Right lobe of liver (tissue), 6 donors: ENCODE data around the gene MPP2. TPM values are rescaled to one million over a fixed set of nuclear protein-coding genes. Genes with fewer than 3 reads are reported as not detected.

Experiments used
- ATAC-seq, 4 donors: fragments of 200-7000 bp; cut with Tn5 transposase; one replicate each; pipeline ENCODE4 v1.9.1; 2020; ENCODE audit warnings: mild to moderate bottlenecking in 4 of 4, moderate library complexity in 4 of 4
- DNase-seq, 3 donors: peaks; one replicate each; pipeline ENCODE4 v3.0.0-alpha.2; 2020
- H3K27ac ChIP-seq, 3 donors: fragments of 200-600 bp; one replicate each; pipeline ENCODE4 v1.8.0; 2022
- H3K27me3 ChIP-seq, 2 donors: fragments of 200-600 bp; one replicate each; pipeline ENCODE4 v1.8.0; 2022
- H3K36me3 ChIP-seq, 4 donors: fragments of 200-600 bp; sonication (generic) in 1 of 4; one replicate each; pipeline versions ENCODE4 v1.5.1 to v1.8.0; 2017 to 2022; ENCODE audit warnings: control low read depth in 1 of 4
- H3K4me1 ChIP-seq, 4 donors: fragments of 200-600 bp; sonication (generic) in 1 of 4; one replicate each; pipeline versions ENCODE4 v1.5.1 to v1.8.0; 2017 to 2022; ENCODE audit warnings: control low read depth in 1 of 4
- H3K4me3 ChIP-seq, 3 donors: fragments of 200-600 bp; one replicate each; pipeline ENCODE4 v1.8.0; 2022
- H3K9me3 ChIP-seq, 4 donors: fragments of 200-600 bp; sonication (generic) in 1 of 4; one replicate each; pipeline versions ENCODE4 v1.5.1 to v1.8.0; 2017 to 2022; ENCODE audit warnings: control low read depth in 1 of 4
- CTCF ChIP-seq, 4 donors: fragments of 200-600 bp in 3 of 4; fragments of 450-650 bp in 1 of 4; IDR thresholded peaks; one replicate each; pipeline versions ENCODE4 v1.5.1 to v1.8.0; 2016 to 2022; ENCODE audit warnings: antibody characterized with exemption in 4 of 4, mild to moderate bottlenecking in 2 of 4
- POLR2A ChIP-seq: fragments of 450-650 bp; IDR thresholded peaks from one replicate; pipeline ENCODE4 v1.6.1; 2017; ENCODE audit warnings: antibody characterized with exemption, mild to moderate bottlenecking
- WGBS: methylation state at CpG from one replicate; pipeline ENCODE4 v1.1.6; 2018; ENCODE audit warnings: low coverage, low lambda C conversion rate; ENCODE audit not compliant: insufficient coverage; ENCODE audit errors: missing lambda C conversion rate; 5-methylcytosine and 5-hydroxymethylcytosine counted together
- intact Hi-C, 2 donors: fragments of 100-400 bp; cut with DNase I; formaldehyde crosslinking; loops; one replicate each; pipeline versions ENCODE4 v1.11.2 to v1.14.1; 2022
- long read RNA-seq: library from polyadenylated mRNA; unstranded; transcript quantifications from one replicate; pipeline ENCODE4 v2.0.0, GENCODE V29; 2019
- total RNA-seq, 6 experiments: library from RNA; depleted of rRNA in 2 of 6; stranded (reverse); fragments of >200 nt in 2 of 6; fragmentation: NEBNext Ultra II Directional in 3 of 6; extraction: Animal tissue kit (Norgen Biotek cat#: 25700) in 3 of 6; gene quantifications; one replicate each; pipeline versions ENCODE4 v1.1.0 to v1.2.4, GENCODE V29; 2016 to 2023
- donor health status: DM: no; HTN: yes; CAD: no.
- donor health status: DM: no; HTN: no; CAD: no.
- donor health status: DM: no; HTN: no; CAD: no.
- donor health status: DM: no; HTN: yes; CAD: no.
- donor health status: DM: no; HTN: yes; CAD: no.

MPP2 gene
- total RNA-seq, result 1 to 10 TPM in 1 of 6 experiments, under 1 TPM in 2, not detected in 3; 0.13 to 1.2 (median 0.18) TPM
- long read RNA-seq, result 0 reads

- ATAC-seq (peak in 2 of 4 donors; percentile 38 to 41), DNase-seq (no peak)
- no peaks in the 10 kb centered on the region for H3K9me3 ChIP-seq
- H3K4me3 ChIP-seq, result peak within 1 kb of the TSS; percentile 12 to 31 (median 24)
- WGBS, result 0% methylated on average over 4 of the region's 36 CpGs
- TF ChIP-seq CTCF (IDR thresholded peaks at IDR 0.05), result no peak
- no peak for TF ChIP-seq POLR2A
- peaks cover 0 to 7% (median 0%) of the 10 kb centered on the region in 4 donors for H3K4me1 ChIP-seq
- H3K27ac ChIP-seq, result no peak within 1 kb of the TSS
- peaks cover 10 to 14% of the 10 kb centered on the region in 2 donors for H3K27me3 ChIP-seq
- intact Hi-C loops, result loop anchor here in 1 of 2 donors (10.0 kb wide), 1 partner anchor 87 kb away; no protein-coding TSS in a partner anchor
- no peaks in the 10 kb centered on the region for H3K36me3 ChIP-seq
Measured at GRCh38 chr17:43907425-43907981, at the start of gene MPP2. TSS of gene MPP2 (minus strand) at chr17:43907536. CDS start at chr17:43904460, 3,076 bp downstream.

GRCh38 chr17:43956222-43956621 lies 48.9 kb upstream of the MPP2 start:
- no peaks in the 10 kb centered on the region for H3K36me3 ChIP-seq
- intact Hi-C loops, result no loop called here
- peaks cover 0 to 6% of the 10 kb centered on the region in 2 donors for H3K27me3 ChIP-seq
- 89% methylated on average over 1 of the region's 8 CpGs for WGBS
- ATAC-seq (no peak), DNase-seq (no peak)
- no peak overlapping the region for H3K4me3 ChIP-seq
- H3K9me3 ChIP-seq, result no peaks in the 10 kb centered on the region
- H3K4me1 ChIP-seq, result no peaks in the 10 kb centered on the region
- H3K27ac ChIP-seq, result no peak overlapping the region
- TF ChIP-seq POLR2A, result no peak
- TF ChIP-seq CTCF (IDR thresholded peaks at IDR 0.05), result no peak

- H3K36me3 ChIP-seq, result no peaks in the 10 kb centered on the region
- 68% methylated on average over 5 of the region's 11 CpGs for WGBS
- DNase-seq, result peak in 1 of 3 donors; percentile 20
- intact Hi-C loops, result no loop called here
- no peaks in the 10 kb centered on the region for H3K9me3 ChIP-seq
- peaks cover 0 to 6% of the 10 kb centered on the region in 2 donors for H3K27me3 ChIP-seq
- no peak within 1 kb of the TSS for H3K4me3 ChIP-seq
- no peak for TF ChIP-seq POLR2A
- no peak for TF ChIP-seq CTCF (IDR thresholded peaks at IDR 0.05)
- no peaks in the 10 kb centered on the region for H3K4me1 ChIP-seq
- H3K27ac ChIP-seq, result no peak within 1 kb of the TSS
- no peak for ATAC-seq
Measured at GRCh38 chr17:43953746-43954145, 46.4 kb upstream of the MPP2 start, which contains the start of gene PYY. TSS of gene PYY (minus strand) at chr17:43953940. CDS start at chr17:43953483, 457 bp downstream.

- intact Hi-C loops, result no loop called here
- Histone ChIP-seq H3K9me3 (no peaks in the 10 kb centered on the region), H3K36me3 (no peaks in the 10 kb centered on the region), H3K27ac (no peak overlapping the region), H3K27me3 (peaks cover 0 to 6% of the 10 kb centered on the region in 2 donors), H3K4me3 (no peak overlapping the region), H3K4me1 (no peaks in the 10 kb centered on the region)
- 10% methylated on average over 15 of the region's 82 CpGs for WGBS
- TF ChIP-seq CTCF (IDR thresholded peaks at IDR 0.05) (no peak), POLR2A (no peak)
- DNase-seq (no peak), ATAC-seq (peak in 1 of 4 donors; percentile 17)
Measured at GRCh38 chr17:43952724-43953666, 45.7 kb upstream of the MPP2 start.
